CD14-positive monocyte (primary cell): Measurements from ENCODE around the gene EZH1. TPM values are rescaled to one million over a fixed set of nuclear protein-coding genes. Genes with fewer than 3 reads are reported as not detected.

Experiments
- DNase-seq, 3 donors: peaks; one replicate each; pipeline ENCODE4 v3.0.0-alpha.2; 2011 to 2022
- H2AFZ ChIP-seq: 2 replicates; pipeline ENCODE4 v1.6.0; 2012; ENCODE audit warnings: mild to moderate bottlenecking, low read depth, low read length, inconsistent platforms; ENCODE audit not compliant: insufficient read depth, poor library complexity, severe bottlenecking
- H3K27ac ChIP-seq, 2 donors: 1 replicate in 1 of 2; 2 replicates in 1 of 2; pipeline ENCODE4 v1.5.1; 2012 to 2013; ENCODE audit warnings: low read length in 2 of 2, control low read depth in 1 of 2, inconsistent platforms in 1 of 2, low read depth in 1 of 2, mild to moderate bottlenecking in 1 of 2
- H3K27me3 ChIP-seq, 2 donors: one replicate each; pipeline versions ENCODE4 v1.6.0 to v1.6.1; 2011 to 2013; ENCODE audit warnings: low read length in 2 of 2; ENCODE audit not compliant: control insufficient read depth in 2 of 2, insufficient read depth in 2 of 2
- H3K36me3 ChIP-seq, 2 donors: replicated peaks in 1 of 2; 1 replicate in 1 of 2; 2 replicates in 1 of 2; pipeline versions ENCODE4 v1.5.1 to v1.6.1; 2012 to 2013; ENCODE audit warnings: low read length in 2 of 2, control low read depth in 1 of 2, inconsistent platforms in 1 of 2, mild to moderate bottlenecking in 1 of 2; ENCODE audit not compliant: insufficient read depth in 2 of 2, control insufficient read depth in 1 of 2
- H3K4me1 ChIP-seq, 2 donors: 1 replicate in 1 of 2; 2 replicates in 1 of 2; pipeline versions ENCODE4 v1.5.1 to v1.6.1; 2012 to 2013; ENCODE audit warnings: low read length in 2 of 2, control low read depth in 1 of 2, inconsistent platforms in 1 of 2, mild to moderate bottlenecking in 1 of 2, moderate library complexity in 1 of 2; ENCODE audit not compliant: insufficient read depth in 2 of 2, control insufficient read depth in 1 of 2
- H3K4me2 ChIP-seq: replicated peaks from 2 replicates; pipeline ENCODE3; 2012; ENCODE audit warnings: low read length, moderate library complexity, mild to moderate bottlenecking; ENCODE audit not compliant: poor library complexity, severe bottlenecking; ENCODE audit errors: extremely low read depth
- H3K4me3 ChIP-seq, 3 experiments: fragments of 200-600 bp in 1 of 3; sonication (generic) in 1 of 3; replicated peaks in 1 of 3; 1 replicate in 2 of 3; 2 replicates in 1 of 3; pipeline ENCODE4 v1.5.1; 2011 to 2013; ENCODE audit warnings: low read length in 3 of 3, mild to moderate bottlenecking in 3 of 3, control low read depth in 2 of 3, low read depth in 2 of 3, inconsistent platforms in 1 of 3, moderate library complexity in 1 of 3
- H3K79me2 ChIP-seq: 2 replicates; pipeline ENCODE4 v1.6.0; 2012; ENCODE audit warnings: mild to moderate bottlenecking, control low read depth, inconsistent platforms, low read length, moderate library complexity; ENCODE audit not compliant: insufficient read depth
- H3K9ac ChIP-seq: 2 replicates; pipeline ENCODE4 v1.6.0; 2017; ENCODE audit warnings: low read length, mild to moderate bottlenecking; ENCODE audit not compliant: insufficient read depth, poor library complexity, severe bottlenecking
- H3K9me3 ChIP-seq, 2 donors: replicated peaks in 1 of 2; 1 replicate in 1 of 2; 2 replicates in 1 of 2; pipeline versions ENCODE4 v1.5.1 to v1.6.1; 2012 to 2013; ENCODE audit warnings: low read length in 2 of 2, control low read depth in 1 of 2; ENCODE audit not compliant: control insufficient read depth in 1 of 2, insufficient read depth in 1 of 2
- H4K20me1 ChIP-seq: 2 replicates; pipeline ENCODE4 v1.6.0; 2012; ENCODE audit warnings: mild to moderate bottlenecking, low read length, control low read depth, moderate library complexity; ENCODE audit not compliant: insufficient read depth
- H3K27ac Mint-ChIP-seq, 7 donors: one replicate each; pipeline ENCODE4 v1.8.0; 2020; ENCODE audit warnings: mild to moderate bottlenecking in 7 of 7, mixed read lengths in 7 of 7, moderate library complexity in 6 of 7, inconsistent platforms in 2 of 7
- H3K27me3 Mint-ChIP-seq, 3 donors: one replicate each; pipeline ENCODE4 v1.8.0; 2021 to 2022; ENCODE audit warnings: low read depth in 3 of 3, mild to moderate bottlenecking in 3 of 3, mixed read lengths in 3 of 3, moderate library complexity in 3 of 3, inconsistent platforms in 1 of 3
- H3K36me3 Mint-ChIP-seq, 2 donors: one replicate each; pipeline ENCODE4 v1.8.0; 2020; ENCODE audit warnings: mixed read lengths in 2 of 2, inconsistent platforms in 1 of 2, mild to moderate bottlenecking in 1 of 2
- H3K4me1 Mint-ChIP-seq: one replicate; pipeline ENCODE4 v1.8.0; 2020; ENCODE audit warnings: mild to moderate bottlenecking, mixed read lengths
- H3K4me3 Mint-ChIP-seq, 2 donors: one replicate each; pipeline ENCODE4 v1.8.0; 2020; ENCODE audit warnings: mild to moderate bottlenecking in 2 of 2, mixed read lengths in 2 of 2, moderate library complexity in 1 of 2
- H3K9me3 Mint-ChIP-seq, 7 donors: one replicate each; pipeline ENCODE4 v1.8.0; 2020 to 2022; ENCODE audit warnings: mixed read lengths in 7 of 7, mild to moderate bottlenecking in 6 of 7, moderate library complexity in 6 of 7, inconsistent platforms in 2 of 7
- WGBS: methylation state at CpG from one replicate; pipeline ENCODE4 v1.1.5; 2013; ENCODE audit warnings: missing lambda C conversion rate; ENCODE audit not compliant: insufficient coverage; 5-methylcytosine and 5-hydroxymethylcytosine counted together
- intact Hi-C, 2 donors: fragments of 100-400 bp; cut with micrococcal nuclease; formaldehyde crosslinking; loops; one replicate each; pipeline versions ENCODE4 v1.15.0 to v1.15.1; 2023
- polyA plus RNA-seq, 3 donors: library from polyadenylated mRNA; depleted of rRNA in 1 of 3; unstranded in 2 of 3; stranded (reverse) in 1 of 3; fragments of 300-500 nt in 2 of 3; fragments of >200 nt in 1 of 3; fragmentation: Illumina TruSeq in 2 of 3; gene quantifications; 1 replicate in 2 of 3; 2 replicates in 1 of 3; pipeline ENCODE4 v1.2.3, GENCODE V29; 2012 to 2021
- TF ChIP-seq, protein P1 (sequence below): fragments of 200-600 bp; IDR thresholded peaks from one replicate; pipeline ENCODE4 v1.8.0; 2022; ENCODE audit warnings: antibody characterized with exemption, mild to moderate bottlenecking

Gene EZH1
- polyA plus RNA-seq, 3 donors, result 12.3 to 169 (median 17.8) TPM

DNA sequence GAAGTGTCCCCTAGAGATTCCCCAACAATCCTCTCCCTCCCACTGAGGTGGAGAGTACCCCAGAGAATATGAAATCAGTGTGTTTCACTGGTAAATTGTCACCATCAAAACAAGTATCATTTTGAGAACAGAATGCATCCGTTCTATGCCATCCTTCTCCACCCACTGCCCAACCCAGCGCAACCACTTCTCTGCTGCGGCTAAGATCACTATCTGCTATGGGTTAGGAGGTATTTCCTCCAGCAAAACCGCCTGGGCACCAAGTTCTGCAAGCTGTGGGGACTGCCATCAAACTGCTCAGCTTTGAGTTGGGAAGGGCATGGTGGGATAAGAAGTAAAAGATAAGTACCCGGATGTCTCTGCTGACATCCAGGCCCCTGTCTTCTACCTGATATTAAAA is 38.1 kb downstream of the EZH1 start:
- no peak overlapping the region for H3K27ac ChIP-seq
- H3K36me3 ChIP-seq, result peaks cover 94 to 100% of the 10 kb centered on the region in 2 donors
- H3K27me3 Mint-ChIP-seq, result peaks cover 0 to under 1% (median 0%) of the 10 kb centered on the region in 3 donors
- H3K4me2 ChIP-seq, result no peak overlapping the region
- H3K4me3 ChIP-seq, result no peak overlapping the region
- WGBS, result no CpG with 5 or more reads among the region's 5 CpGs
- H3K9me3 ChIP-seq, result no peaks in the 10 kb centered on the region
- H3K27ac Mint-ChIP-seq, result no peak overlapping the region
- H3K27me3 ChIP-seq, result no peaks in the 10 kb centered on the region
- H3K36me3 Mint-ChIP-seq, result peaks cover 90 to 100% of the 10 kb centered on the region in 2 donors
- TF ChIP-seq, protein P1, sequence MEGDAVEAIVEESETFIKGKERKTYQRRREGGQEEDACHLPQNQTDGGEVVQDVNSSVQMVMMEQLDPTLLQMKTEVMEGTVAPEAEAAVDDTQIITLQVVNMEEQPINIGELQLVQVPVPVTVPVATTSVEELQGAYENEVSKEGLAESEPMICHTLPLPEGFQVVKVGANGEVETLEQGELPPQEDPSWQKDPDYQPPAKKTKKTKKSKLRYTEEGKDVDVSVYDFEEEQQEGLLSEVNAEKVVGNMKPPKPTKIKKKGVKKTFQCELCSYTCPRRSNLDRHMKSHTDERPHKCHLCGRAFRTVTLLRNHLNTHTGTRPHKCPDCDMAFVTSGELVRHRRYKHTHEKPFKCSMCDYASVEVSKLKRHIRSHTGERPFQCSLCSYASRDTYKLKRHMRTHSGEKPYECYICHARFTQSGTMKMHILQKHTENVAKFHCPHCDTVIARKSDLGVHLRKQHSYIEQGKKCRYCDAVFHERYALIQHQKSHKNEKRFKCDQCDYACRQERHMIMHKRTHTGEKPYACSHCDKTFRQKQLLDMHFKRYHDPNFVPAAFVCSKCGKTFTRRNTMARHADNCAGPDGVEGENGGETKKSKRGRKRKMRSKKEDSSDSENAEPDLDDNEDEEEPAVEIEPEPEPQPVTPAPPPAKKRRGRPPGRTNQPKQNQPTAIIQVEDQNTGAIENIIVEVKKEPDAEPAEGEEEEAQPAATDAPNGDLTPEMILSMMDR, result no peak
- H3K79me2 ChIP-seq, result no peaks in the 10 kb centered on the region
- H2AFZ ChIP-seq, result no peak overlapping the region
- peaks cover 0 to 2% (median 0%) of the 10 kb centered on the region in 7 donors for H3K9me3 Mint-ChIP-seq
- intact Hi-C loops, result no loop called here
- no peaks in the 10 kb centered on the region for H3K4me1 Mint-ChIP-seq
- no peak for DNase-seq
- no peaks in the 10 kb centered on the region for H3K4me1 ChIP-seq
- no peaks in the 10 kb centered on the region for H4K20me1 ChIP-seq
- no peak overlapping the region for H3K9ac ChIP-seq
- no peak overlapping the region for H3K4me3 Mint-ChIP-seq

DNA sequence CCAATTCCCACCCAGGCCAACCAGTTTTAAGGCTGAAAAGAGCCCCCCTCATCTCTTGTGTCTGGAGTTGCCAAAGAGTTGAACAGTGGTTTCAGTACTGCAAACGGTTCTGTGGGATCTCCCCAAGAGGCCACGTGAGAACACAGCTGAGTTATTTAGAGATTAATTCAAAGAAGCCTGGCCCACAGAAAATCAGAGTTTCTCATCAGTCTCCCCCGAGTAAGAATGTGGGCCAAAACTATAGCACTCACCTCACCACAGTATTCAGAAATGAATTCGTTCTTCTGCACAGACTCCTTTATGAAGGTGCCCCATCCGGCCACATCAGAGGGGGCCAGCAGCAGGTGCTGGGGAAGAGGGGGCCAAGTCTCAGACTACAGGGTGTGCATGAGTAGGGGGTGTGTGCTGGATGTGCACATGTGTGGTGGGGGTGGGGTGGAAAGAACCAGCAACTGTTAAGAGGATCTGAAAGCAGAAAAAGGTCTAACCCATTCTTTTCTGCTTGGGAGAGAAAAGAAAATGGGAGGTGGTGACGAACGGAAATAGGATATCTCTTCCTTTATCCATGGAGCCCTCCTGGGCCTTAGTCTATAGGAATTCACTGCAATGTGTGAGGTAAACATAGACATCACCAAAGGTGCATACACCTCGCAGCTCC is 39.9 kb downstream of the EZH1 start:
- TF ChIP-seq, protein P1, result no peak

More for the DNA sequence above, 39.9 kb downstream of the EZH1 start:
- Histone ChIP-seq H3K36me3 (peaks cover 93 to 100% of the 10 kb centered on the region in 2 donors), H3K4me1 (no peaks in the 10 kb centered on the region), H3K27ac (no peak overlapping the region), H2AFZ (no peak overlapping the region), H3K9me3 (no peaks in the 10 kb centered on the region), H4K20me1 (no peaks in the 10 kb centered on the region), H3K4me2 (no peak overlapping the region), H3K4me3 (no peak overlapping the region), H3K79me2 (no peaks in the 10 kb centered on the region), H3K9ac (no peak overlapping the region), H3K27me3 (no peaks in the 10 kb centered on the region)
- H3K27ac Mint-ChIP-seq, result no peak overlapping the region
- H3K9me3 Mint-ChIP-seq, result peaks cover 0 to 2% (median 0%) of the 10 kb centered on the region in 7 donors
- H3K4me3 Mint-ChIP-seq, result no peak overlapping the region
- H3K27me3 Mint-ChIP-seq, result peaks cover 0 to 2% (median 0%) of the 10 kb centered on the region in 3 donors
- no peaks in the 10 kb centered on the region for H3K4me1 Mint-ChIP-seq
- DNase-seq, result no peak
- intact Hi-C loops, result no loop called here
- H3K36me3 Mint-ChIP-seq, result peaks cover 91 to 100% of the 10 kb centered on the region in 2 donors
- WGBS, result 88% methylated on average over 6 of the region's 8 CpGs
